GM12878 (cell line): ENCODE data around the gene PGK1. TPM values are rescaled to one million over a fixed set of nuclear protein-coding genes. Genes with fewer than 3 reads are reported as not detected.

Source experiments
- ATAC-seq: fragments of 200-7000 bp; cut with Tn5 transposase; 3 replicates; pipeline ENCODE4 v1.9.1; 2020; ENCODE audit warnings: mild to moderate bottlenecking, moderate library complexity
- BruUV-seq: library from RNA; stranded (reverse); fragments of 400-500 nt; replicated peaks from 2 replicates; lab custom pipeline; 2021; lab: Mats Ljungman, UMichigan
- CTCF ChIA-PET: fragments of 300-600 bp; sonication (Branson Sonifier 250); formaldehyde crosslinking; extraction: SDS; loops from one replicate; lab custom pipeline; 2021; ENCODE audit warnings: inconsistent platforms; lab: Yijun Ruan, JAX
- POLR2A ChIA-PET: fragments of 350-600 bp; formaldehyde crosslinking; extraction: SDS; loops from one replicate; lab custom pipeline; 2021; ENCODE audit warnings: inconsistent platforms; lab: Charles Lee
- RAD21 ChIA-PET: fragments of 300-600 bp; sonication (Branson Sonifier 250); formaldehyde crosslinking; loops from one replicate; lab custom pipeline; 2023; ENCODE audit warnings: antibody characterized with exemption; ENCODE audit not compliant: unreplicated experiment; lab: Charles Lee
- SMC1A ChIA-PET: fragments of 300-600 bp; sonication (Branson Sonifier 250); formaldehyde crosslinking; loops from one replicate; lab custom pipeline; 2023; ENCODE audit not compliant: unreplicated experiment, uncharacterized antibody; lab: Charles Lee
- DNase-seq: peaks from one replicate; pipeline ENCODE4 v3.0.0-alpha.2; 2011; ENCODE audit warnings: low read depth, low spot score
- FAIRE-seq: peaks from 3 replicates; lab custom pipeline; 2011; peaks lifted over from hg19 to GRCh38; lab: Jason Lieb, UNC
- H2AFZ ChIP-seq: 2 replicates; pipeline ENCODE4 v1.6.0; 2011; ENCODE audit warnings: low read depth, low read length, control low read depth; ENCODE audit not compliant: control insufficient read depth
- H3K27ac ChIP-seq: 2 replicates; pipeline ENCODE4 v1.5.1; 2011; ENCODE audit warnings: control low read depth; ENCODE audit not compliant: control insufficient read depth, insufficient read depth
- H3K27me3 ChIP-seq, 2 experiments: replicated peaks in 1 of 2; 2 replicates each; pipeline versions ENCODE4 v1.6.0 to v1.6.1; 2011; ENCODE audit warnings: low read length in 1 of 2; ENCODE audit not compliant: control insufficient read depth in 2 of 2, insufficient read depth in 2 of 2
- H3K36me3 ChIP-seq, 2 experiments: 2 replicates each; pipeline ENCODE4 v1.5.1; 2011; ENCODE audit warnings: low read length in 1 of 2; ENCODE audit not compliant: control insufficient read depth in 2 of 2, insufficient read depth in 2 of 2
- H3K4me1 ChIP-seq: 2 replicates; pipeline ENCODE4 v1.6.1; 2011; ENCODE audit warnings: mild to moderate bottlenecking, low read length, moderate library complexity, mixed read lengths; ENCODE audit not compliant: control insufficient read depth, insufficient read depth
- H3K4me2 ChIP-seq: 2 replicates; pipeline ENCODE4 v1.6.0; 2011; ENCODE audit warnings: control low read depth; ENCODE audit not compliant: control insufficient read depth, insufficient read depth
- H3K4me3 ChIP-seq: fragments of 200-600 bp; sonication (generic); 2 replicates; pipeline ENCODE4 v1.5.1; 2016
- H3K79me2 ChIP-seq: 2 replicates; pipeline ENCODE4 v1.6.0; 2011; ENCODE audit warnings: low read length; ENCODE audit not compliant: control insufficient read depth, insufficient read depth
- H3K9ac ChIP-seq: 2 replicates; pipeline ENCODE4 v1.8.0; 2011; ENCODE audit warnings: low read length, control low read depth, mixed read lengths; ENCODE audit not compliant: control insufficient read depth, insufficient read depth
- H3K9me3 ChIP-seq: replicated peaks from 3 replicates; pipeline ENCODE4 v1.5.1; 2011; ENCODE audit warnings: mild to moderate bottlenecking, low read length; ENCODE audit not compliant: control insufficient read depth, insufficient read depth
- H4K20me1 ChIP-seq: 2 replicates; pipeline ENCODE4 v1.6.0; 2011; ENCODE audit not compliant: control insufficient read depth, insufficient read depth
- CREB1 ChIP-seq: IDR thresholded peaks from 2 replicates; pipeline ENCODE4 v1.6.1; 2012; ENCODE audit warnings: low read depth, mild to moderate bottlenecking, inconsistent platforms
- NR2F1 ChIP-seq: fragments of 450-650 bp; conservative IDR thresholded peaks from 2 replicates; pipeline ENCODE4 v1.6.1; 2017; ENCODE audit warnings: mild to moderate bottlenecking
- PAX5 ChIP-seq: IDR thresholded peaks from 2 replicates; pipeline ENCODE4 v1.6.1; 2011; ENCODE audit warnings: low read depth, low read length, borderline replicate concordance
- RB1 ChIP-seq: fragments of 450-650 bp; formaldehyde crosslinking; IDR thresholded peaks from 2 replicates; pipeline ENCODE4 v1.6.1; 2017; ENCODE audit warnings: mild to moderate bottlenecking, borderline replicate concordance
- SUZ12 ChIP-seq: fragments of 200-600 bp; sonication (generic); IDR thresholded peaks from one replicate; pipeline ENCODE4 v1.6.1; 2018; ENCODE audit warnings: antibody characterized with exemption, mild to moderate bottlenecking; ENCODE audit not compliant: unreplicated experiment
- WRNIP1 ChIP-seq: IDR thresholded peaks from 2 replicates; pipeline ENCODE4 v1.6.1; 2011; ENCODE audit warnings: low read depth, low read length, improper control_type of control experiment, borderline replicate concordance
- ZNF217 ChIP-seq: fragments of 450-650 bp; IDR thresholded peaks from 2 replicates; pipeline ENCODE4 v1.6.1; 2017; ENCODE audit warnings: antibody characterized with exemption, mild to moderate bottlenecking
- WGBS: methylation state at CpG from one replicate; pipeline ENCODE4 v1.1.6; 2016; ENCODE audit warnings: low lambda C conversion rate; ENCODE audit not compliant: insufficient replicate concordance, insufficient coverage; ENCODE audit errors: missing lambda C conversion rate; 5-methylcytosine and 5-hydroxymethylcytosine counted together
- in situ Hi-C: fragments of 300-500 bp; cut with MboI; formaldehyde crosslinking; loops from 9 replicates; pipeline ENCODE4 v1.14.3; 2018; ENCODE audit warnings: mixed read lengths
- intact Hi-C: fragments of 100-400 bp; cut with micrococcal nuclease; formaldehyde crosslinking; loops from one replicate; pipeline ENCODE4 v1.14.2; 2022; ENCODE audit not compliant: unreplicated experiment
- polyA plus RNA-seq, 11 experiments: library from polyadenylated mRNA; depleted of rRNA in 4 of 11; unstranded in 6 of 11; stranded (reverse) in 5 of 11; fragments of >200 nt; fragmentation: Nextera tagmentation in 4 of 11; fragmentation: Illumina TruSeq in 1 of 11; extraction: Ambion mirVana in 4 of 11; extraction: Trizol in 1 of 11; gene quantifications; 1 replicate in 1 of 11; 2 replicates in 10 of 11; pipeline versions ENCODE4 v1.2.1 to v1.2.3, GENCODE V29; 2011 to 2016; ENCODE audit warnings: inconsistent platforms in 2 of 11, missing spikeins in 2 of 11, low read depth in 1 of 11
- total RNA-seq, 4 experiments: library from RNA; depleted of rRNA in 3 of 4; stranded (reverse); fragments of >200 nt in 3 of 4; fragmentation: Illumina TruSeq in 1 of 4; extraction: Trizol in 1 of 4; gene quantifications; 2 replicates each; pipeline versions ENCODE4 v1.2.1 to v1.2.3, GENCODE V29; 2013 to 2021
- TF ChIP-seq, protein P1 (sequence below): IDR thresholded peaks from 2 replicates; pipeline ENCODE4 v1.6.1; 2011; ENCODE audit warnings: low read depth, low read length, improper control_type of control experiment, borderline replicate concordance
- TF ChIP-seq, protein P2 (sequence below): IDR thresholded peaks from 2 replicates; pipeline ENCODE4 v1.6.1; 2012; ENCODE audit warnings: improper control_type of control experiment, low read depth, low read length; ENCODE audit not compliant: insufficient replicate concordance

Gene PGK1
- total and polyA plus RNA-seq, 10 of the 15 experiments (the other 5 are each of a cell fraction or from before 2014, with no cell fraction given): 370 to 1,825 (median 629) TPM

DNA sequence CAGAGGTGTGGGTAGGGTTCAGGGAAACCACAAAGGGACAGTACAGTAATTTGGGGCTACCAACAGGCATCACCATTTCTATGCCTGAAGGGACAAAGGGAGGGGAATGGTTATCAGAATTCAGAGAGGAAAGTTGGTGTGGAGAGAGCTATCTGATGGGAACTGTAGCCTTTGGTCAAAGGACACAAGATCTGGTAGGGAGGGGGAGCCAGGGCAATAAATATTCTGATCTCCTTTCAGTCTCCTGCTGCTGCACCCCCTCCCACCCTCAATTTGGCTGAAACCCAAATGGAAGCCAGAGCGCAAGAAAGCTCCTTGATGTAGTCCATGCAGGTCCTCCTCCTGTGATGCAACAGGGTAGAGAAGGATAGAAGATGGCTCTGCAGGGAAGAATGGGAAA is 14.6 kb downstream of the PGK1 start:
- ChIA-PET RAD21 (no interaction called here), POLR2A (no interaction called here), SMC1A (interaction anchor here (1.9 kb wide), 1 partner anchor 11 kb away, joined by 4 read pairs; no protein-coding TSS in a partner anchor), CTCF (interaction anchor here (2.4 kb wide), 1 partner anchor 12 kb away, joined by 7 read pairs; no protein-coding TSS in a partner anchor)
- intact Hi-C loops (no loop called here), in situ Hi-C loops (no loop called here)
- WGBS: 100% methylated on average over 1 of the region's 1 CpG
- no peak overlapping the region for H2AFZ ChIP-seq
- ATAC-seq (no peak), DNase-seq (no peak), FAIRE-seq (no peak)
- peaks cover 66% of the 10 kb centered on the region for H3K79me2 ChIP-seq
- no peak overlapping the region for H3K4me3 ChIP-seq
- H3K4me2 ChIP-seq: no peak overlapping the region
- peaks cover 0 to 37% of the 10 kb centered on the region in 2 experiments; a peak in 3 of 4 replicates for H3K36me3 ChIP-seq
- no peak overlapping the region for H3K9ac ChIP-seq
- no peaks in the 10 kb centered on the region for H3K27me3 ChIP-seq
- TF ChIP-seq, protein P1, sequence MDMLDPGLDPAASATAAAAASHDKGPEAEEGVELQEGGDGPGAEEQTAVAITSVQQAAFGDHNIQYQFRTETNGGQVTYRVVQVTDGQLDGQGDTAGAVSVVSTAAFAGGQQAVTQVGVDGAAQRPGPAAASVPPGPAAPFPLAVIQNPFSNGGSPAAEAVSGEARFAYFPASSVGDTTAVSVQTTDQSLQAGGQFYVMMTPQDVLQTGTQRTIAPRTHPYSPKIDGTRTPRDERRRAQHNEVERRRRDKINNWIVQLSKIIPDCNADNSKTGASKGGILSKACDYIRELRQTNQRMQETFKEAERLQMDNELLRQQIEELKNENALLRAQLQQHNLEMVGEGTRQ: no peak
- TF ChIP-seq SUZ12 (no peak), PAX5 (no peak), RB1 (no peak), ZNF217 (no peak), NR2F1 (no peak), CREB1 (no peak), WRNIP1 (no peak)
- TF ChIP-seq, protein P2, sequence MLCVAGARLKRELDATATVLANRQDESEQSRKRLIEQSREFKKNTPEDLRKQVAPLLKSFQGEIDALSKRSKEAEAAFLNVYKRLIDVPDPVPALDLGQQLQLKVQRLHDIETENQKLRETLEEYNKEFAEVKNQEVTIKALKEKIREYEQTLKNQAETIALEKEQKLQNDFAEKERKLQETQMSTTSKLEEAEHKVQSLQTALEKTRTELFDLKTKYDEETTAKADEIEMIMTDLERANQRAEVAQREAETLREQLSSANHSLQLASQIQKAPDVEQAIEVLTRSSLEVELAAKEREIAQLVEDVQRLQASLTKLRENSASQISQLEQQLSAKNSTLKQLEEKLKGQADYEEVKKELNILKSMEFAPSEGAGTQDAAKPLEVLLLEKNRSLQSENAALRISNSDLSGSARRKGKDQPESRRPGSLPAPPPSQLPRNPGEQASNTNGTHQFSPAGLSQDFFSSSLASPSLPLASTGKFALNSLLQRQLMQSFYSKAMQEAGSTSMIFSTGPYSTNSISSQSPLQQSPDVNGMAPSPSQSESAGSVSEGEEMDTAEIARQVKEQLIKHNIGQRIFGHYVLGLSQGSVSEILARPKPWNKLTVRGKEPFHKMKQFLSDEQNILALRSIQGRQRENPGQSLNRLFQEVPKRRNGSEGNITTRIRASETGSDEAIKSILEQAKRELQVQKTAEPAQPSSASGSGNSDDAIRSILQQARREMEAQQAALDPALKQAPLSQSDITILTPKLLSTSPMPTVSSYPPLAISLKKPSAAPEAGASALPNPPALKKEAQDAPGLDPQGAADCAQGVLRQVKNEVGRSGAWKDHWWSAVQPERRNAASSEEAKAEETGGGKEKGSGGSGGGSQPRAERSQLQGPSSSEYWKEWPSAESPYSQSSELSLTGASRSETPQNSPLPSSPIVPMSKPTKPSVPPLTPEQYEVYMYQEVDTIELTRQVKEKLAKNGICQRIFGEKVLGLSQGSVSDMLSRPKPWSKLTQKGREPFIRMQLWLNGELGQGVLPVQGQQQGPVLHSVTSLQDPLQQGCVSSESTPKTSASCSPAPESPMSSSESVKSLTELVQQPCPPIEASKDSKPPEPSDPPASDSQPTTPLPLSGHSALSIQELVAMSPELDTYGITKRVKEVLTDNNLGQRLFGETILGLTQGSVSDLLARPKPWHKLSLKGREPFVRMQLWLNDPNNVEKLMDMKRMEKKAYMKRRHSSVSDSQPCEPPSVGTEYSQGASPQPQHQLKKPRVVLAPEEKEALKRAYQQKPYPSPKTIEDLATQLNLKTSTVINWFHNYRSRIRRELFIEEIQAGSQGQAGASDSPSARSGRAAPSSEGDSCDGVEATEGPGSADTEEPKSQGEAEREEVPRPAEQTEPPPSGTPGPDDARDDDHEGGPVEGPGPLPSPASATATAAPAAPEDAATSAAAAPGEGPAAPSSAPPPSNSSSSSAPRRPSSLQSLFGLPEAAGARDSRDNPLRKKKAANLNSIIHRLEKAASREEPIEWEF: no peak
- H4K20me1 ChIP-seq: no peaks in the 10 kb centered on the region
- BruUV-seq: TSS peak; percentile 31
- H3K9me3 ChIP-seq: no peaks in the 10 kb centered on the region; the same call in 2 of the 3 replicates
- H3K4me1 ChIP-seq: no peaks in the 10 kb centered on the region
- no peak overlapping the region for H3K27ac ChIP-seq
